NCI-H345 treated with DMSO at 0.1 percent for 48 hours (cell line): Measurements from ENCODE around the gene RTL3.
"Not testable (repeated sequence)": the region's sequence is repeated elsewhere in the genome, so short reads cannot be mapped to it uniquely, and the experiment has no call there.

ENCODE experiments used
- DNase-seq: peaks from one replicate; lab custom pipeline; 2025; ENCODE audit not compliant: unreplicated experiment; lab: John Stamatoyannopoulos, UW

RTL3 gene, protein sequence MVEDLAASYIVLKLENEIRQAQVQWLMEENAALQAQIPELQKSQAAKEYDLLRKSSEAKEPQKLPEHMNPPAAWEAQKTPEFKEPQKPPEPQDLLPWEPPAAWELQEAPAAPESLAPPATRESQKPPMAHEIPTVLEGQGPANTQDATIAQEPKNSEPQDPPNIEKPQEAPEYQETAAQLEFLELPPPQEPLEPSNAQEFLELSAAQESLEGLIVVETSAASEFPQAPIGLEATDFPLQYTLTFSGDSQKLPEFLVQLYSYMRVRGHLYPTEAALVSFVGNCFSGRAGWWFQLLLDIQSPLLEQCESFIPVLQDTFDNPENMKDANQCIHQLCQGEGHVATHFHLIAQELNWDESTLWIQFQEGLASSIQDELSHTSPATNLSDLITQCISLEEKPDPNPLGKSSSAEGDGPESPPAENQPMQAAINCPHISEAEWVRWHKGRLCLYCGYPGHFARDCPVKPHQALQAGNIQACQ

DNA sequence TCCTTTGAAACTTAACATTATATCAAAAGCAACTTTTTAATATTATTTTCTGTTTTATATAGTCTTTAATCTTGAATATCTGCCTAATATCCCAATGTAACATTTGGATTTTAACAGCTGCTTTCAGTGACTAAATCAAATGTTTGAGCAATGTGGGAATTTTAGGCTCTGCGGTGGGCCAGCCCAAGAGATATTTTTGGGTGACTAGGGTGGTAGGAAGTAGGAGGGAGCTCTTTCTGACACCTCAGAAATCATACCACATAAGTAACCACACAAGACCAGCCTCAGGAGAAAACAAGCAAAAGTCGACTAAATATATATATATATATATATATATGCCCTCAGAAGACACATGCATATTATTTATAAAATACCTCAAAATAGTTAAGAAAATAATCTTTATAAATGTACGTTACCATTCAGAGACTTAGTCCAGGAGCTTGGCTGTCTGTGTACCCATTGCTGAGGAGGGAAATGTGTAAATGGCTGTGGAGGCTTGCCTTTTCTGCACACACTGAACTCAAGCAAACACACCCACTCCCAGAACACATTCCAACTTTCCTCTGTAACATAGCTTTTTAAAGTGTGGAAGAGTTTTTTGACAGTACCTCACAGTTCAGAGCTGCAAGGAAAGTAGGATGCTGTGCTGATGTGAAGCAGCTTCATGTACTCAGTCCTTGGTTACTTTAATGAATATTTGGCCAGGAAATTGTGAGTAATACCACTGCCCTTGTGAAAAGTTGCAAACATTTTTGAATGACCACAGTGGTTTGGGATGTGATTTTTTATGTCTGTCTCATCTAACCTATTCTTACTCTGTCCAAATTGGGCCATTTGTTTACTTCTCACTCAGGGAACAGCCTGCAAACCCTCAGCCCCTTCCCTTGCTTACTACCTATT is at the start of gene RTL3:
TSS of gene RTL3 (minus strand) at position 484 of the 900 bp plus-strand sequence. CDS start 908 bp downstream, outside the sequence.
- no peak for DNase-seq

DNA sequence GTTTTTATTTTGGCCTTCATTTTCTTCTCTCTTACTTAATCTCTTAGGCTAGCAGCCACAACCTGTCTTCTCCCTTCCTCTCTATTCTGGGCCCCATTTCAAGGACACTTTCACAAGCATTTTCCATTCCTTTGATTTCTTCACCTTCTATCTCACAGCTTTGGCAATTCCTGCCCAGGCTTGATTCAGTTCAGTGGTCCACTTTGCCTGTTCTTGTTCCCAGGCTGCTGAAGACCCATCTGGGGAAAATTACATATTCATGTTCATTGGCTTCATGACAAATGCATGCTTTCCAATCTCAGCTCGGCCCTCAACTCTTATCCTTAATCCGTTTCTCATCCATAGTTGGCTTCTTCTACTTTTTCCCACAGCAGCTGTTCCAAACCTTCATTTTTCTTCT is 49.7 kb upstream of the RTL3 start:
- DNase-seq = no peak

DNA sequence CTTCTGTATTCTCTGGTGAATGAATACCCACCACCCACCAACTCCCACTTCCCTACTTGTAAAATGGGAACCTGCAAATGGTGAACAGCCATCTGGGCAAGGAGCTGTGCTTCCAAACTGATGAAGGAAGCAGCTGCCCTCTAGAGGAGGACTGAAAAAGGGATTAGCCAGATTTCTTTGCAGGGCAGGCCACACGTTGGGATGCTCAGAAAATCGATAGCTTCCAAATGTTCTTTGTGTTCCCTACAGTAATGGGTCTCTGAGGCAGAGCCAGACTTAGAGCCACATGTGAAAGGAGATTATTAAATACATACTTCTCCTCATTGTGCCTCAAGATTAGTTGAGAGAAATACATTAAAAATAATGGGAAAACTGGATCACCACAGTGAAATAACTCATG is 49.1 kb upstream of the RTL3 start:
- no peak for DNase-seq

DNA sequence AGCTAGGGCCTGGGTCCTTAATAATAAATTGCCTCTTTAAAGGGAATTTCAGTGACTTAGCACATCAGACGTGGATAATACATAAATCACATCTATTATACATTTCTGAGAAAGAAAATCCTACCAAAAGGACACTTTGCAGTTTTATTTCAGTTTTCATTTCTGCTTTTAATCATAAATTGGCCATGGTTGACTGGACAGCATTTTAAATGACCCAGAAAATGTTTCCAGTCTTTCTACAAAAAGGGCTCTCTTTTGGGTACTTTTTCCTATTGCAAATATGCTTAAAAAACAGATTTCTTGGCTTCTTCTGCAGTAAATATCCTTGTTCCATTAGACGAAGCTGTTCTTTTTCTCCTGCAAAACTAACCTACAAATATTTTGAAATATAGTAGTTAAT is 46.9 kb upstream of the RTL3 start:
- DNase-seq = no peak

DNA sequence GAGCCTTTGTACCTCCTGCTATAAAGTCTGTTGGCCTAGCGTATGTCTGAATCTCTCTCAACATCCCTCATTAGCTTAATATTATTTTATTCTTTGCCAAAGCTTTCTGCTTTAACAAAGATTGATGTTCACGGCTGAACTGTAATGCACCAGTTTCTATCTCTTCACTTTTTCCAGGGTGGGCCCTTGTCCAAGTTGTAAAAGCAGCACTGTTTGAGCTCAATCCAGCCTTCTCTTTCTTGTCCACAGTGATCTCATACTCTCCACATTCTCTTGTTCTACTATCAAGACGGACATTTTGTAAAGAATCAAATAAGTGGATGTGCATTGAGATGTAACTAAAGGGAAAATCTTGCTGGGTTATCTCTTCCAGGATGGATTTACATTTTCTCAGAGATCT is 34.4 kb upstream of the RTL3 start:
- no peak for DNase-seq

DNA sequence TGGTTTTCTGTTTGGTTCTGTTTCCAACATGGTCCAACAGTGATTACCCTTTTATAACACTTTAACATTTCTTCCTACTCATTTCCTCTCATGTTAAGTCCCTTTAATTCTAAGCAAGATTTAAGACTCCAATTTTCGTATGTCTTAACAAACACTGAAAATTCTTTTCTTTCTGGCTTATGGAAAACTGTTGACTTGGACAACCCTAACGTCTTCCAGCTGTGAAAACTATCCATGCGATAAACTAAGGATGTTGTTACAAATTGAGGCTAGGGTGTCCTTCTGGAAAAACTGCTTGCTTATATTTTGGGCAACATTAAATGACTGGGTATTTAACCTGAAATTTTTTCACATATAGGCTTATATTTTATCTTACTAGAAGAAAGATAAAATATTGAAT is 33.9 kb upstream of the RTL3 start:
- DNase-seq = no peak

DNA sequence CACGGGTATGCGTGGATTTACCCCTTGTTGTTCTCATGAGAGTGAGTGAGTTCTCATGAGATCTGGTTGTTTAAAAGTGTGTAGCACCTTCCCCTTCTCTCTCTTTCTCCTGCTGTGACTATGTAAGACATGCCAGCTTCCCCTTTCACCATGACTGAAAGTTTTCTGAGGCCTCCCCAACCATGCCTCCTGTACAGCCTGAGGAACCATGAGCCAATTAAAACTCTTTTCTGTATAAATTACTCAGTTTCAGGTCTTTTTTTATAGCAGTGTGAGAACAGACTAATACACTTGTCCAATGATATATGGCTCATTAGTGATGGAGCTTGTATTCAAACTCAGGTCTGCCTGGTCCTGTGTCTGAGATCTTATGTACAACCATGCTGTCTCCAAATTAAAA is 28.5 kb upstream of the RTL3 start:
- DNase-seq = no peak

DNA sequence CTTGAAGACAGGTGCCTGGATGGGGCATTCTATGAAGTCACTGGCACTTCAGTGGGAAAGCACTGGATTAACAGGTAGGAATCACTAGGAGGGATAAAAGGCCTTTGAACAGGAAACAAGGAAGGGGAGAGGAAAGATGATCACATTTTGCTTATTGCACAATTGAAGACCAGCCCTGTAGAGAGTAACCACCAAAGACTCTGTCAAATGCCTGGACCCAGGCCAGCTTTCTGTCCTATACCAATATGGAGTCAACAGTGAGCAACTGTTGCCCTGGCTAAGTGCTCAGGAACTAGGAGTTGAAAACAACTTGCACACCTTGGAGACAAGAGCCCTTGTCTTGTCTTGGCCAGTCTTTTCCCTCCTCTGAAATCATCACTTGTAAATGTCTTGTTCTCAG is 14.1 kb upstream of the RTL3 start:
- no peak for DNase-seq

DNA sequence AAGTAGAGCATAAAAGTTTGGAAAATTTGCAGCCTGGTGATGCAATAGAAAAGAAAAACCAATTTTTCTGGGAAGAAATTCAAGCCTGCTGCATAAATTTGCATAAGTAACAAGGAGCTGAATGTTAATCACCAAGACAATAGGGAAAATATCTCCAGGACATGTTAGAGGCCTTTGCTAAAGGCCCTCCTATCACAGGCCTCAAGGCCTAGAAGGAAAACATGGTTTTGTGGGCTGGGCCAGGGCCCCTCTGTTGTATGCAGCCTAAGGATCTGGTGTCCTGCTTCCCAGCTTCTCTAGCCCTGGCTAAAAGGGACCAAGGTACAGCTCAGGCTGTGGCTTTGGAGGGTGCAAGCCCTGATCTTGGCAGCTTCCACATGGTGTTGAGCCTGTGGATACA is 6.2 kb upstream of the RTL3 start:
- DNase-seq = no peak

DNA sequence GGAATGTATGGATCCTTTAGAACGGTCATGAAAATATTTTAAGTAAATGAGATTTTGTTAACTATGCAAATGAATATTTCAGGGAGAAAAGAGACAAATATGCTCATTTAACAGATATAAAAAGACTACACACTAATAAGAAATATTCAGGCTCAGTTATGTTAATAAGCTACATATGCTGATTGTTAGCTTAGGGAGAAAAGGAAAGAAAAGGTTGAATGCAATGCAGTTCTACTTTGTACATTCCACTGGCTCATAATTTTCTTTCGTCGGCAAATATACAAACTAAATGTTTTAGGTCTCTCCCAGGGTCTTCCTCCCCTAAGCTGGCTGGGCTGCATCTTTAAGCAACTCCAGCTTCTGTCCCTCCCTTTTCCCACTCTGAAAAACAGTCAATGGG is 2.7 kb upstream of the RTL3 start:
- DNase-seq = no peak

DNA sequence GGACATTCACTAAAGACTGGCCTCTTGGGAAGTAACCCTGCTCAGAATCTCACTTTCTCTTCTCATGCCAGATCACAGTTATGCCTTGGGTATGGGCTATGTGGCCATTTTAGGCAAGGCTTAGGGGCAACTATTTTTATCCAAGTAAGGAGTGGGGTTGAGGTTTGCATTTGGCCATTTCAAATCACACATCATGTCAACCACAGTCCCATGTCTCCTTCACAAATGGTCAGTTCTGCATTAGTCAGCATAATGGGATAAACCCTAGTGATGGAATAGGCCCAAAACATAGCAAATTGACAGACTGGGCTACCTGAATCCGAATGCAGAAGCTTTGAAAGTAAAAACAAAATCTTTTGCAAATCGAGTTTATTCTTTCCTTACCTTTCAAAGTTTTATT is 827 bp upstream of the RTL3 start:
- no peak for DNase-seq

DNA sequence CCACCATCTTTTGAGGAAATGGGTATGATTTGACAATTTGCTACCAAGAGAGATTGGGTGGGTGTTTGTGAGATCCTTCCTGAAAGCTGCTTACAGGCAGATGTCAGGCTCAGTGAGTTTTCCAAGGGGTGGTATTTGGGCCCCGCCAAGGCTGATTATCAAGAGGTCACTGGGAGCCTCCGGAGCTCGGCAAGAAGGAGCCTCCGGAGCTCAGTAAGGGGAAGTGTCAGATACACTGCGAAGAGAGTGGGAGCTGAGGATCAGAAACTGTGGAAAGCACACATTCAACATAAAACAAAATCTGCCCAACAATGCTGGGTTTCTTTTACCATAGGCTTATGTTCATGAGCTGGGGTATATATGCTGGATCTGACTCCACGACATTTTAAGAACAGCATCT is 714 bp downstream of the RTL3 start:
- DNase-seq = no peak

DNA sequence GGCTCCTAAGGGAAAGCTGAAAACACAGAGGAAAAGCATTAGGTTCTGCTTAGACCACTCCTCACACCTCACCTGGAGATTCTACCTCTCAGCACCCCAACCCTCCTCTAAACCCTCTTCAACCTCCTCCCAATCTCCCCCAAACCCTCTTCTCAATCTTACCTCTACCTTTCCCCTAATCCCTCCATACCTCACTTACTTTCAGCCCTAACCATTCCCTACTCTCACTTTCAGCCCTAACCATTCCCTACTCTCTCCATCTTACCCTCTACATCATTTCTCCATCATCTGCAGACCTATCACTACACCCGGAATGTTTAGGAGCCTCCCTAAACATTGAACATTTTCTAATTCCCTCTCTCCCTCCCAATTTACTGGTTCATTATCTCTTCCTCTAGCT is 3.5 kb downstream of the RTL3 start:
- DNase-seq = no peak

DNA sequence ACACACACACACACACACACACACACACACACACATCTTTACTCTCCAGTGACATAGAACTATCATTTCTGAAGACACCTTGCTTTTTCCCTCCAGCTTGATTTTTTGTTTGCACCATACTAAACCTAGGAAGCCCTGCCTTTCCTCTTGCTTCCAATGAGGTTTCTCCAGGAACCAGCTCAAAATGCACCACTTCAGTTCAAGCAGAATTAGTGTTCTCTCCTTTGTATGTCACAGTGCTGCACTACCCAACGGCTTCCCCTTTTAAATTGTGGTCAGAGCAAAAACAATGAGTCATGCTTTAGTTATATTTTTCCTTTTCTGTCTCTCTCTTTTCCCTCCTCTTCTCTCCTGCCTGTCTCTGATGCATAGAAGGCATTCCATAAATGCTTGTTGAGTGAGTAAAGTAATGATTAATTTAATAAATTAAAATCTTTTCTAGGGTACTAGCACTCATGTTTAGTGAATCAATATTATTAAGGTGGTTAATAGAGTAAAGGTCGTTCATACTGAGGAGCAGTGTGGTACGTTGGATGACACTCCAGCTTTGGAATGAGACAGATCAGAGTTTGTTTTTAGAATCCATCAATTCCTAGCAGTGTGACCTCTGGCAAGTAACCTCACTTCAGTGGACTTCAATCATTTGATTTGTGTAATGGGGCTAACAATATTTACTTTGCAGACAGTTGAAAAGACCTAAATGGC is 5.9 kb downstream of the RTL3 start:
- no peak for DNase-seq

DNA sequence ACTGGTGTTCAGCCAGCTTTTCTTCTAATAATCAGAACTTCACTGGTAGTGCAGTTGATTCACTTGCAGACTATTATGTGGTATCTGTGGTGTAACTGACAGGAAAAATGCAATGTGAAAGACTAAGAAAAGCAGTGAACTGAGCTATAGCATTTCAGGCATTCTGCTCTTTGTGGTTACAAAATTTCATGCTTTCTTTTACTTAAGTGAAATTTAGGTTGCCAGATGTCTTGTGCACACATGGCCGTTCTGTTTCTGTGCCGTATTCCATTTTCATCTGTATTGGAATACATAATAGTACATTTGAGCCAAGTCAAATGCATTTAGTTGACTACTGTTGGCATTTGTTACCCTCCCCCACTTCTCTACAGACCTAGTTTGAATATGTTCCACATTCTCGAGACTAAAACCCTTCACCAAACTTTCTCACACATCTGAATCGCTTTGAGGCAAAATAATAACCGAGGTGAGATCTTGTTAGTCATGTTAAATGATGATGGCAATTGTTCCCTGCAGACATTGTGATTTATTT is 8.2 kb downstream of the RTL3 start:
- DNase-seq = no peak

DNA sequence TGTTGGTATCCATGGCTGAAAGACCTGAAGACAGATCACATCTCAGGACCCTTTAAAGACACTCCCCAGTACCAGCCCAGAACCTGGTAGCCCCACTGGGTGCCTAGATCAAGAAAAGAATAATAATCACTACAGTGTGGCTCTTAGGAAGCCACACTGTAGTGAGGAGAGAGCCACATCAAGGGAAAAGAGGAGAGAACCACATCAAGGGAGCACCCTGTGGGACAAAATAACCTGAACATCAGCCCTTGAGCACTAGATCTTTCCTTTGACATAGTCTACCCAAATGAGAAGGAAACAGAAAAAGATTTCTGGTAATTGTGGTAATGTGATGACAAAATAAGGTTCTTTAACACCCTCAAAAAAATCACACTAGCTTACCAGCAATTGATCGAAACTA is 15.3 kb downstream of the RTL3 start:
- DNase-seq = no peak

DNA sequence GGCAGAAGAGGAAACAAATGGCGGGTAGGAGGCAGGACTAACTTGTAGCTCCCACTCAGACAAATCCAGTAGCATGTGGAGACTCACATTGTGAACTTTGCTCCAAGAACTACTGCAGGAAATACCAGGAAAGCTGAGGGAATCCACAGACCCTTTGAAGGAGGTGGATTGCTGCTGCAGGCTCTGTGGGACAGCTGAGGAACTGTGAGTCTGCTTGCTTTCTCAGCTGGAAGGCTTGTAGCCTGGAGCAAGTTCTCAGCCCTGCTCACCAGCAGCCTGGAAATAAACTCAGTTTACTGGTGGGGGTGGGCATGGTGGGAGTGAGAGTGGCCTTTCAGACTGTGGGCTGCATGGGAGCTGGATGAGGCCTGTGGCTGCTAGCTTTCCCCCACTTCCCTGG is 16.0 kb downstream of the RTL3 start:
- no peak for DNase-seq

DNA sequence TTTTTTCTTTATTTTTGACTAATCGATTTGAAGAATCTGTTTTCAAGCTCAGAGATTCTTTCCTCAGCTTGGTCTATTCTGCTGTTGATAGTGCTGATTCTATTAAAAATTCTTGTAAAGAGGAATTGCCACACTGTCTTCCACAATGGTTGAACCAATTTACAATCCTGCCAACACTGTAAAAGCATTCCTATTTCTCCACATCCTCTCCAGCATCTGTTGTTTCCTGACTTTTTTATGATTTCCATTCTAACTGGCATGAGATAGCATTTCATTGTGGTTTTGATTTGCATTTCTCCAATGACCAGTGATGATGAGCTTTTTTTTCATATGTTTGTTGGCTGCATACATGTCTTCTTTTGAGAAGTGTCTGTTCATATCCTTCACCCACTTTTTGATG is 23.0 kb downstream of the RTL3 start:
- DNase-seq = not testable (repeated sequence)

DNA sequence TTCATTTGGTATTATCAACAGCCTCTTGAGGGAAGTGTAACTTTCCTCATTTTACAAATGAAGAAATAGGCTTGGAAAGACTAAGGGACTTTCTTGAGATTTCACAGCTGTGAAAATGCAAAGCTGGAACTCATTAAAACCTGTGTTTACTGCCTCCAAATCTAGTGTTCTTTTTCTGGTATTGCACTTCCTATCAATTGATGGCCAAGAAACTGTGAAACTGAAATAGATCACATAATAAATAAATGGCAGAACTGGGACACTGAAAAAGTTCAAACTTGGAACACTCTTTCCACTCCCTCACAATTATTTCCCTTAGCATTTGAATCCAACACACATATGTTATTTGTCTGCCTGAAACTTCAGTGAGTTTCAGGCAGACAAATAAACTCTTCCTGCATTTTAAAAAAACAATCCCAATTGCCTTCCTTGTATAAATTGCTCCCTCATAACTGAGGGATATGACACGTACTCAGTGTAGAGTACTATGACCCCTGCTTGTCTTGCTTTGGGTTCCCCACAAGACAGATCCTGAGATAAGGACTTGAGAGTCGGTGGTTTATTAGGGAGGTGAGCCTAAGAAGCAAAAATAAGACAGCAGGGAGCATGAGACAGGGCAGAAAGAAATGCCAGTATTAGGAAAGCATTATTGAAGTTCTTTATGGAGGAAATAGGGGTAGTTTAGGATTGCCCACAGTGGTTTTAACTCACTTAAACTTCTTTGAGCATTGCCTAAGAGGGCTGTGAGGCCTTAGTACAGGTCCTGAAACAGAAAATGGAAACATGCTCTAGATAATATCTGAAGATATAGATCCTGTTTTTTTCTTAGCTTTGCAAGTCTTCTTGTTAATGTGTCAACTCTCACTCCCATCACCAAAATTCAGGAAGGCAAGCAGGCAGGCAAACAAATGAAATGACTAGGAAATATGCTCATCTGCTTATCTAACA is 33.9 kb downstream of the RTL3 start:
- no peak for DNase-seq

DNA sequence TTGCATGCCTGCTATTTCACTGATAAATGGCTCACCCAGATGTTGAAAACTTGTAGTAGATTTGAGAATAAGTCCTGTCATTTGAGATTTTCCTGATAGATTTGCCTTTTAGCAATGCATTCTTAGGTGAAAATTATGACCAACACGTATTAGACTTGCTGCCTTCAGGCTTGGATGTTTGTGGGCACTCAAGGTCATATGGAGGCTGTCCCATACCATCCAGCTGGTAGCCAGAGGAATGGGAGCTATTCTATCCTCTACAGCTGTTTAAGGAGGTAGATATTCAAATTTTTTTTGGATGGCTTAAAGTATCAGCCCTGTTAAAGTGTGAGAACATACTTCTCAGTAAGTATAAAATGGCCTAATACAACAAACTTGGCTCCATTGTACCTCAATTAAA is 34.7 kb downstream of the RTL3 start:
- no peak for DNase-seq
